ENCODE results near the gene ACYP1.

Gene ACYP1

GRCh38 chr14:75101491-75101890, 37.7 kb upstream of the ACYP1 start:
- Histone ChIP-seq H3K4me2 (ENCODE audit: low read depth, low read length) (no peak overlapping the region), H3K36me3 (replicated peaks; ENCODE audit: insufficient read depth, low read length) (no peaks in the 10 kb centered on the region), H3F3A (ENCODE audit: insufficient read depth, low read length) (no peaks in the 10 kb centered on the region), H3K9me2 (replicated peaks; ENCODE audit: insufficient read depth, low read length) (no peaks in the 10 kb centered on the region), H3K4me1 (ENCODE audit: low read length) (no peaks in the 10 kb centered on the region), H3K79me2 (ENCODE audit: low read length) (no peaks in the 10 kb centered on the region), H3K9me3 (replicated peaks; ENCODE audit: insufficient read depth, low read length) (no peaks in the 10 kb centered on the region), H3K27me3 (replicated peaks; ENCODE audit: insufficient read depth, low read length) (no peaks in the 10 kb centered on the region), H3K4me3 (ENCODE audit: low read length) (no peak overlapping the region), H2AFZ (ENCODE audit: low read length) (no peak overlapping the region), H4K20me1 (ENCODE audit: insufficient read depth, low read length) (no peaks in the 10 kb centered on the region), H3K9ac (ENCODE audit: low read length) (no peak overlapping the region), H3K27ac (ENCODE audit: low read length) (no peak overlapping the region)
- no peak for DNase-seq
- TF ChIP-seq CTCF (IDR thresholded peaks at IDR 0.05; ENCODE audit: low read length) (no peak), EZH2 (optimal IDR thresholded peaks at IDR 0.05; ENCODE audit: low read depth, low read length) (no peak), EZH2phosphoT487 (IDR thresholded peaks at IDR 0.05; ENCODE audit: low read length) (no peak)

- Histone ChIP-seq H3F3A (ENCODE audit: insufficient read depth, low read length) (no peaks in the 10 kb centered on the region), H3K9me3 (replicated peaks; ENCODE audit: insufficient read depth, low read length) (no peaks in the 10 kb centered on the region), H2AFZ (ENCODE audit: low read length) (no peak overlapping the region), H3K27ac (ENCODE audit: low read length) (no peak overlapping the region), H3K4me1 (ENCODE audit: low read length) (no peaks in the 10 kb centered on the region), H3K4me2 (ENCODE audit: low read depth, low read length) (no peak overlapping the region), H3K36me3 (replicated peaks; ENCODE audit: insufficient read depth, low read length) (no peaks in the 10 kb centered on the region), H3K9me2 (replicated peaks; ENCODE audit: insufficient read depth, low read length) (no peaks in the 10 kb centered on the region), H3K9ac (ENCODE audit: low read length) (no peak overlapping the region), H4K20me1 (ENCODE audit: insufficient read depth, low read length) (no peaks in the 10 kb centered on the region), H3K4me3 (ENCODE audit: low read length) (no peak overlapping the region), H3K79me2 (ENCODE audit: low read length) (no peaks in the 10 kb centered on the region), H3K27me3 (replicated peaks; ENCODE audit: insufficient read depth, low read length) (no peaks in the 10 kb centered on the region)
- TF ChIP-seq CTCF (IDR thresholded peaks at IDR 0.05; ENCODE audit: low read length) (no peak), EZH2phosphoT487 (IDR thresholded peaks at IDR 0.05; ENCODE audit: low read length) (no peak), EZH2 (optimal IDR thresholded peaks at IDR 0.05; ENCODE audit: low read depth, low read length) (no peak)
- DNase-seq, result no peak
Observed at GRCh38 chr14:75098682-75099081, 34.9 kb upstream of the ACYP1 start.

GRCh38 chr14:75098212-75098611, 34.4 kb upstream of the ACYP1 start:
- no peak overlapping the region for H3K9ac ChIP-seq (ENCODE audit: low read length)
- no peak overlapping the region for H2AFZ ChIP-seq (ENCODE audit: low read length)
- H3K9me3 ChIP-seq (replicated peaks; ENCODE audit: insufficient read depth, low read length), result no peaks in the 10 kb centered on the region
- H3K4me1 ChIP-seq (ENCODE audit: low read length), result no peaks in the 10 kb centered on the region
- H3K4me3 ChIP-seq (ENCODE audit: low read length), result no peak overlapping the region
- TF ChIP-seq EZH2 (optimal IDR thresholded peaks at IDR 0.05; ENCODE audit: low read depth, low read length), result no peak
- TF ChIP-seq CTCF (IDR thresholded peaks at IDR 0.05; ENCODE audit: low read length), result no peak
- TF ChIP-seq EZH2phosphoT487 (IDR thresholded peaks at IDR 0.05; ENCODE audit: low read length), result no peak
- no peaks in the 10 kb centered on the region for H3K27me3 ChIP-seq (replicated peaks; ENCODE audit: insufficient read depth, low read length)
- H3K79me2 ChIP-seq (ENCODE audit: low read length), result no peaks in the 10 kb centered on the region
- H4K20me1 ChIP-seq (ENCODE audit: insufficient read depth, low read length), result no peaks in the 10 kb centered on the region
- H3K36me3 ChIP-seq (replicated peaks; ENCODE audit: insufficient read depth, low read length), result no peaks in the 10 kb centered on the region
- no peaks in the 10 kb centered on the region for H3K9me2 ChIP-seq (replicated peaks; ENCODE audit: insufficient read depth, low read length)
- H3F3A ChIP-seq (ENCODE audit: insufficient read depth, low read length), result no peaks in the 10 kb centered on the region
- no peak overlapping the region for H3K4me2 ChIP-seq (ENCODE audit: low read depth, low read length)
- no peak for DNase-seq
- H3K27ac ChIP-seq (ENCODE audit: low read length), result no peak overlapping the region

Measured in MM.1S (cell line).